PFSK-1 (cell line): ENCODE measurements around the gene CD276.

Source experiments
- POLR2AphosphoS5 ChIP-seq: IDR thresholded peaks from 2 replicates; pipeline ENCODE4 v1.6.1; 2012; ENCODE audit warnings: low read depth, mild to moderate bottlenecking, control low read depth, low read length, moderate library complexity
- SIN3A ChIP-seq: IDR thresholded peaks from 2 replicates; pipeline ENCODE4 v1.6.1; 2012; ENCODE audit warnings: mild to moderate bottlenecking, low read length, moderate library complexity, borderline replicate concordance; ENCODE audit not compliant: insufficient read depth
- TAF1 ChIP-seq: IDR thresholded peaks from 2 replicates; pipeline ENCODE4 v1.6.1; 2012; ENCODE audit warnings: low read length, control low read depth, borderline replicate concordance; ENCODE audit not compliant: insufficient read depth
- TF ChIP-seq, protein P1 (sequence below), 2 experiments: IDR thresholded peaks; 2 replicates each; pipeline versions ENCODE4 v1.6.1 to v1.8.0; 2011 to 2012; ENCODE audit warnings: low read depth in 2 of 2, low read length in 2 of 2, control low read depth in 1 of 2, inconsistent platforms in 1 of 2, mild to moderate bottlenecking in 1 of 2, moderate library complexity in 1 of 2; ENCODE audit not compliant: insufficient read depth in 1 of 2

DNA sequence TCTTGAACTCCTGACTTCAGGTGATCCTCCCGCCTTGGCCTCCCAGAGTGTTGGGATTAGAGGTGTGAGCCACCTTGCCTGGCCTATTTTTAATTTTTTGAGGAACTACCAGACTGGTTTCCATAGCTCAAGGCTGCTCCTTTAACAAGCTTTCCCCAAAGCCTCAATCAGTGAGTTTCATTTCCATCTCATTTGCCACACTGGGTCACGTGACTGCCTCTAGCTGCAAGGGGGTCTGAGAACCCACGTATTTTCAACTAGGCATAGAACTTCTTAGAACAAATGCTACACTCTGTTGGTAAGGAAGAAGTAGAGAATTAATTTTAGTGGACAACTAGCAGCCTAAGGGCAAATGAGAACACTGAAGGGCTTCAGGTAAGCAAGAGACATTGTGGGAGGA, 3.1 kb upstream of the CD276 start:
- TF ChIP-seq POLR2AphosphoS5 (no peak), TAF1 (no peak), SIN3A (no peak)
- TF ChIP-seq, protein P1, sequence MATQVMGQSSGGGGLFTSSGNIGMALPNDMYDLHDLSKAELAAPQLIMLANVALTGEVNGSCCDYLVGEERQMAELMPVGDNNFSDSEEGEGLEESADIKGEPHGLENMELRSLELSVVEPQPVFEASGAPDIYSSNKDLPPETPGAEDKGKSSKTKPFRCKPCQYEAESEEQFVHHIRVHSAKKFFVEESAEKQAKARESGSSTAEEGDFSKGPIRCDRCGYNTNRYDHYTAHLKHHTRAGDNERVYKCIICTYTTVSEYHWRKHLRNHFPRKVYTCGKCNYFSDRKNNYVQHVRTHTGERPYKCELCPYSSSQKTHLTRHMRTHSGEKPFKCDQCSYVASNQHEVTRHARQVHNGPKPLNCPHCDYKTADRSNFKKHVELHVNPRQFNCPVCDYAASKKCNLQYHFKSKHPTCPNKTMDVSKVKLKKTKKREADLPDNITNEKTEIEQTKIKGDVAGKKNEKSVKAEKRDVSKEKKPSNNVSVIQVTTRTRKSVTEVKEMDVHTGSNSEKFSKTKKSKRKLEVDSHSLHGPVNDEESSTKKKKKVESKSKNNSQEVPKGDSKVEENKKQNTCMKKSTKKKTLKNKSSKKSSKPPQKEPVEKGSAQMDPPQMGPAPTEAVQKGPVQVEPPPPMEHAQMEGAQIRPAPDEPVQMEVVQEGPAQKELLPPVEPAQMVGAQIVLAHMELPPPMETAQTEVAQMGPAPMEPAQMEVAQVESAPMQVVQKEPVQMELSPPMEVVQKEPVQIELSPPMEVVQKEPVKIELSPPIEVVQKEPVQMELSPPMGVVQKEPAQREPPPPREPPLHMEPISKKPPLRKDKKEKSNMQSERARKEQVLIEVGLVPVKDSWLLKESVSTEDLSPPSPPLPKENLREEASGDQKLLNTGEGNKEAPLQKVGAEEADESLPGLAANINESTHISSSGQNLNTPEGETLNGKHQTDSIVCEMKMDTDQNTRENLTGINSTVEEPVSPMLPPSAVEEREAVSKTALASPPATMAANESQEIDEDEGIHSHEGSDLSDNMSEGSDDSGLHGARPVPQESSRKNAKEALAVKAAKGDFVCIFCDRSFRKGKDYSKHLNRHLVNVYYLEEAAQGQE (IDR thresholded peaks at IDR 0.05; ENCODE audit: insufficient read depth in 1 of 2, low read depth in 2 of 2, low read length in 2 of 2), result no peak
